Stimulated activated naive CD4-positive, alpha-beta T cell (primary cell): ENCODE data around the gene SAPCD1.

Experiments used
- DNase-seq, 6 experiments: peaks; one replicate each; lab custom pipeline; 2025; lab: John Stamatoyannopoulos, UW

Gene SAPCD1

GRCh38 chr6:31762356-31762755 lies at the start of gene SAPCD1:
TSS of gene SAPCD1 (plus strand) at chr6:31762656. CDS start at chr6:31763055, 399 bp downstream.
- DNase-seq = no peak

GRCh38 chr6:31713465-31713864 lies 49.0 kb upstream of the SAPCD1 start:
- no peak for DNase-seq

- no peak for DNase-seq
Observed at GRCh38 chr6:31713991-31714684, 48.3 kb upstream of the SAPCD1 start.

GRCh38 chr6:31715022-31715958 lies 47.2 kb upstream of the SAPCD1 start, which contains the start of gene LY6G6D:
TSS of gene LY6G6D (plus strand) at chr6:31715348. CDS start at chr6:31715356, 8 bp downstream.
- no peak for DNase-seq

GRCh38 chr6:31717499-31718222 lies 44.8 kb upstream of the SAPCD1 start:
- no peak for DNase-seq

- DNase-seq = no peak
Observed at GRCh38 chr6:31718265-31718664, 44.2 kb upstream of the SAPCD1 start.

- no peak for DNase-seq
Observed at GRCh38 chr6:31719001-31719400, 43.5 kb upstream of the SAPCD1 start.

GRCh38 chr6:31720196-31720770 lies 42.2 kb upstream of the SAPCD1 start:
- no peak for DNase-seq

- no peak for DNase-seq
Observed at GRCh38 chr6:31721351-31722020, 41.0 kb upstream of the SAPCD1 start, which contains the start of gene LY6G6C. TSS of gene LY6G6C (minus strand) at chr6:31721746. CDS start at chr6:31721679, 67 bp downstream.

- DNase-seq = no peak
Observed at GRCh38 chr6:31722173-31722572, 40.3 kb upstream of the SAPCD1 start.

GRCh38 chr6:31723245-31723979 lies 39.0 kb upstream of the SAPCD1 start, which contains the start of gene MPIG6B:
TSS of gene MPIG6B (plus strand) at chr6:31723373. CDS start at chr6:31723384, 11 bp downstream.
- DNase-seq = no peak

- no peak for DNase-seq
Observed at GRCh38 chr6:31723980-31724691, 38.3 kb upstream of the SAPCD1 start.

- DNase-seq = no peak
Observed at GRCh38 chr6:31725502-31726350, 36.7 kb upstream of the SAPCD1 start.

- no peak for DNase-seq
Observed at GRCh38 chr6:31727034-31727716, 35.3 kb upstream of the SAPCD1 start.

GRCh38 chr6:31727717-31728671 lies 34.5 kb upstream of the SAPCD1 start:
- DNase-seq = no peak

GRCh38 chr6:31728767-31729514 lies 33.5 kb upstream of the SAPCD1 start, which contains the start of gene DDAH2:
TSS of gene DDAH2 (minus strand) at chr6:31729299. CDS start at chr6:31729161, 138 bp downstream.
- DNase-seq = no peak
